Stimulated activated CD4-positive, alpha-beta T cell treated with anti-CD3 and anti-CD28 coated beads, Interleukin-2, amount 100 ng/mL, for 48 hours (primary cell): Measurements from ENCODE around the gene NAB2.
"Not testable (repeated sequence)": the region's sequence is repeated elsewhere in the genome, so short reads cannot be mapped to it uniquely, and the experiment has no call there.

Experiments used
- DNase-seq, 2 donors: peaks; one replicate each; pipeline ENCODE4 v3.0.0-alpha.2; 2020

The NAB2 gene

GRCh38 chr12:57112492-57113294 is 23.8 kb downstream of the NAB2 start:
- DNase-seq = peak; percentile 88 to 89

GRCh38 chr12:57116580-57117281 is 27.8 kb downstream of the NAB2 start:
- no peak for DNase-seq

GRCh38 chr12:57118711-57119271 is 29.9 kb downstream of the NAB2 start:
- DNase-seq = no peak

GRCh38 chr12:57119294-57120085 is 30.6 kb downstream of the NAB2 start:
- DNase-seq = no peak

GRCh38 chr12:57120718-57121117 is 31.8 kb downstream of the NAB2 start:
- not testable (repeated sequence) for DNase-seq

GRCh38 chr12:57123813-57124212 is 34.9 kb downstream of the NAB2 start:
- no peak for DNase-seq

GRCh38 chr12:57124261-57124877 is 35.5 kb downstream of the NAB2 start:
- peak; percentile 75 to 80 for DNase-seq

- no peak for DNase-seq
These were observed 37.1 kb downstream of the NAB2 start for GRCh38 chr12:57126061-57126460.

GRCh38 chr12:57126561-57126960 is 37.6 kb downstream of the NAB2 start:
- no peak for DNase-seq

GRCh38 chr12:57127101-57127725 is 38.3 kb downstream of the NAB2 start:
- DNase-seq = peak; percentile 18 to 33

- DNase-seq = peak; percentile 68 to 69
These were observed 39.0 kb downstream of the NAB2 start, which contains the start of gene LRP1 for GRCh38 chr12:57127726-57128518. Gene LRP1, plus strand, starts transcription at chr12:57128483. Its CDS starts 482 bp downstream, at chr12:57128965.

- DNase-seq = no peak
These were observed 39.8 kb downstream of the NAB2 start for GRCh38 chr12:57128519-57129247.

- no peak for DNase-seq
These were observed 40.5 kb downstream of the NAB2 start for GRCh38 chr12:57129321-57129842.

- no peak for DNase-seq
These were observed 41.0 kb downstream of the NAB2 start for GRCh38 chr12:57129889-57130288.

GRCh38 chr12:57130941-57131340 is 42.0 kb downstream of the NAB2 start:
- DNase-seq = no peak

- DNase-seq = no peak
These were observed 43.2 kb downstream of the NAB2 start for GRCh38 chr12:57131896-57132744.

GRCh38 chr12:57133013-57133569 is 44.2 kb downstream of the NAB2 start:
- DNase-seq = no peak

- DNase-seq = no peak
These were observed 45.0 kb downstream of the NAB2 start for GRCh38 chr12:57133916-57134315.

- no peak for DNase-seq
These were observed 46.0 kb downstream of the NAB2 start for GRCh38 chr12:57134949-57135348.
